OCI-LY7 (cell line): Measurements from ENCODE around the gene ACAD8.

Experiments used
- CTCF ChIP-seq: fragments of 200-600 bp; sonication (generic); conservative IDR thresholded peaks from 2 replicates; pipeline ENCODE4 v1.5.1; 2014; ENCODE audit warnings: mild to moderate bottlenecking, antibody characterized with exemption, low read length, moderate library complexity, mixed read lengths
- EZH2phosphoT487 ChIP-seq: fragments of 200-600 bp; sonication (generic); IDR thresholded peaks from 2 replicates; pipeline ENCODE4 v1.6.1; 2018; ENCODE audit warnings: low read depth, borderline replicate concordance, mild to moderate bottlenecking, mixed run types, antibody characterized with exemption, low read length, moderate library complexity, mixed read lengths

GRCh38 chr11:134292661-134293060 lies 39.3 kb downstream of the ACAD8 start:
- TF ChIP-seq CTCF: no peak
- TF ChIP-seq EZH2phosphoT487: no peak
